SK-N-MC (cell line): ENCODE measurements around the gene GPAM.

ENCODE experiments used
- DNase-seq: peaks from one replicate; pipeline ENCODE4 v3.0.0-alpha.2; 2011; ENCODE audit warnings: low read depth, low spot score
- H3K27ac ChIP-seq: fragments of 200-600 bp; sonication (generic); 2 replicates; pipeline ENCODE4 v1.5.1; 2016; ENCODE audit warnings: mixed run types
- H3K36me3 ChIP-seq: fragments of 200-600 bp; sonication (generic); 2 replicates; pipeline ENCODE4 v1.6.1; 2017; ENCODE audit warnings: antibody characterized with exemption, low read length, mixed read lengths; ENCODE audit not compliant: insufficient read depth
- H3K4me3 ChIP-seq: fragments of 200-600 bp; sonication (generic); 2 replicates; pipeline ENCODE4 v1.5.1; 2016
- H3K9ac ChIP-seq: fragments of 200-600 bp; sonication (generic); 2 replicates; pipeline ENCODE4 v1.8.0; 2017; ENCODE audit warnings: mixed run types, mixed read lengths; ENCODE audit not compliant: insufficient read length
- H3K9me3 ChIP-seq: fragments of 200-600 bp; sonication (generic); 2 replicates; pipeline ENCODE4 v1.6.1; 2017; ENCODE audit warnings: low read depth, mild to moderate bottlenecking, antibody characterized with exemption, low read length, moderate library complexity, mixed read lengths
- EZH2 ChIP-seq: fragments of 200-600 bp; sonication (generic); IDR thresholded peaks from one replicate; pipeline ENCODE4 v1.6.1; 2017; ENCODE audit warnings: antibody characterized with exemption
- FOXP2 ChIP-seq: optimal IDR thresholded peaks from 2 replicates; pipeline ENCODE3; 2011; ENCODE audit warnings: mild to moderate bottlenecking, moderate library complexity; ENCODE audit not compliant: insufficient read depth; ENCODE audit errors: extremely low read length, control extremely low read depth
- POLR2AphosphoS5 ChIP-seq: IDR thresholded peaks from 2 replicates; pipeline ENCODE4 v1.6.1; 2012; ENCODE audit warnings: mild to moderate bottlenecking, low read depth, low read length, borderline replicate concordance

GPAM gene

GRCh38 chr10:112176543-112176942, 7.0 kb downstream of the GPAM start:
- H3K36me3 ChIP-seq = peaks cover 8% of the 10 kb centered on the region; the same call in 1 of the 2 replicates

GRCh38 chr10:112175409-112175808, 8.2 kb downstream of the GPAM start:
- peaks cover 11% of the 10 kb centered on the region; the same call in 1 of the 2 replicates for H3K36me3 ChIP-seq

More at GRCh38 chr10:112176543-112176942, 7.0 kb downstream of the GPAM start:
- DNase-seq = no peak
- Histone ChIP-seq H3K9me3 (no peaks in the 10 kb centered on the region), H3K4me3 (no peak overlapping the region), H3K27ac (no peak overlapping the region), H3K9ac (no peak overlapping the region)
- TF ChIP-seq POLR2AphosphoS5 (no peak), EZH2 (no peak), FOXP2 (no peak)

GRCh38 chr10:112173206-112173605, 10.4 kb downstream of the GPAM start:
- no peak overlapping the region for H3K4me3 ChIP-seq
- H3K36me3 ChIP-seq = peaks cover 16% of the 10 kb centered on the region; the same call in 1 of the 2 replicates
- no peak overlapping the region for H3K27ac ChIP-seq
- H3K9ac ChIP-seq = no peak overlapping the region
- no peak for DNase-seq
- TF ChIP-seq EZH2 (no peak), FOXP2 (no peak), POLR2AphosphoS5 (no peak)
- H3K9me3 ChIP-seq = no peaks in the 10 kb centered on the region

More at GRCh38 chr10:112175409-112175808, 8.2 kb downstream of the GPAM start:
- no peak for DNase-seq
- Histone ChIP-seq H3K9me3 (no peaks in the 10 kb centered on the region), H3K9ac (no peak overlapping the region), H3K27ac (no peak overlapping the region), H3K4me3 (no peak overlapping the region)
- no peak for TF ChIP-seq POLR2AphosphoS5
- TF ChIP-seq FOXP2 = no peak
- TF ChIP-seq EZH2 = no peak

GRCh38 chr10:112168733-112169132, 14.8 kb downstream of the GPAM start:
- no peak for TF ChIP-seq FOXP2
- TF ChIP-seq POLR2AphosphoS5 = no peak
- no peak for TF ChIP-seq EZH2
- H3K4me3 ChIP-seq = no peak overlapping the region
- no peaks in the 10 kb centered on the region for H3K9me3 ChIP-seq
- H3K27ac ChIP-seq = no peak overlapping the region
- H3K9ac ChIP-seq = no peak overlapping the region
- peaks cover 22% of the 10 kb centered on the region; the same call in 1 of the 2 replicates for H3K36me3 ChIP-seq
- no peak for DNase-seq

- Histone ChIP-seq H3K27ac (no peak overlapping the region), H3K9me3 (no peaks in the 10 kb centered on the region), H3K36me3 (peaks cover 14% of the 10 kb centered on the region; the same call in 1 of the 2 replicates), H3K9ac (no peak overlapping the region), H3K4me3 (no peak overlapping the region)
- no peak for DNase-seq
- TF ChIP-seq FOXP2 (no peak), POLR2AphosphoS5 (no peak), EZH2 (no peak)
Observed at GRCh38 chr10:112166800-112167199, 16.8 kb downstream of the GPAM start.

- no peak for TF ChIP-seq FOXP2
- no peak for TF ChIP-seq POLR2AphosphoS5
- TF ChIP-seq EZH2 = no peak
- H3K9me3 ChIP-seq = no peaks in the 10 kb centered on the region
Observed at GRCh38 chr10:112161757-112162518, 21.6 kb downstream of the GPAM start.

GRCh38 chr10:112160834-112161233, 22.7 kb downstream of the GPAM start:
- Histone ChIP-seq H3K9me3 (no peaks in the 10 kb centered on the region), H3K4me3 (no peak overlapping the region), H3K27ac (no peak overlapping the region), H3K9ac (no peak overlapping the region), H3K36me3 (peaks cover 13% of the 10 kb centered on the region; the same call in 1 of the 2 replicates)
- DNase-seq = no peak
- TF ChIP-seq FOXP2 = no peak
- TF ChIP-seq POLR2AphosphoS5 = no peak
- no peak for TF ChIP-seq EZH2

More at GRCh38 chr10:112161757-112162518, 21.6 kb downstream of the GPAM start:
- Histone ChIP-seq H3K27ac (no peak overlapping the region), H3K9ac (no peak overlapping the region), H3K36me3 (peaks cover 11% of the 10 kb centered on the region; the same call in 1 of the 2 replicates), H3K4me3 (no peak overlapping the region)
- no peak for DNase-seq

GRCh38 chr10:112159469-112159868, 24.1 kb downstream of the GPAM start:
- no peak overlapping the region for H3K9ac ChIP-seq
- H3K9me3 ChIP-seq = no peaks in the 10 kb centered on the region
- no peak overlapping the region for H3K4me3 ChIP-seq
- peaks cover 13% of the 10 kb centered on the region; the same call in 1 of the 2 replicates for H3K36me3 ChIP-seq
- TF ChIP-seq FOXP2 (no peak), EZH2 (no peak), POLR2AphosphoS5 (no peak)
- no peak overlapping the region for H3K27ac ChIP-seq
- DNase-seq = no peak

GRCh38 chr10:112151524-112152039, 32.0 kb downstream of the GPAM start:
- H3K4me3 ChIP-seq = no peak overlapping the region
- no peaks in the 10 kb centered on the region for H3K9me3 ChIP-seq
- no peak for TF ChIP-seq POLR2AphosphoS5
- no peak for TF ChIP-seq EZH2
- no peak for TF ChIP-seq FOXP2
- DNase-seq = no peak
- H3K9ac ChIP-seq = no peak overlapping the region
- no peak overlapping the region for H3K27ac ChIP-seq
- H3K36me3 ChIP-seq = no peaks in the 10 kb centered on the region; the same call in 1 of the 2 replicates
